Activated T-helper 17 cell treated with anti-CD3 and anti-CD28 coated beads, Interleukin-2, amount 50 U/mL, for 72 hours (primary cell): ENCODE data around the gene PRKCA. TPM values are rescaled to one million over a fixed set of nuclear protein-coding genes. Genes with fewer than 3 reads are reported as not detected.
"Not testable (repeated sequence)": the region's sequence is repeated elsewhere in the genome, so short reads cannot be mapped to it uniquely, and the experiment has no call there.

Experiments
- ATAC-seq: fragments of 150-1000 bp; cut with Tn5 transposase; replicated peaks from 2 replicates; pipeline ENCODE4 v1.10.0; 2021; ENCODE audit warnings: mild to moderate bottlenecking, moderate library complexity
- H3K27ac Mint-ChIP-seq: one replicate; pipeline ENCODE4 v1.8.0; 2022; ENCODE audit warnings: mixed read lengths
- H3K27me3 Mint-ChIP-seq: one replicate; pipeline ENCODE4 v1.8.0; 2022; ENCODE audit warnings: mixed read lengths
- H3K36me3 Mint-ChIP-seq: one replicate; pipeline ENCODE4 v1.8.0; 2022; ENCODE audit warnings: low read depth, mild to moderate bottlenecking, mixed read lengths
- H3K4me1 Mint-ChIP-seq: one replicate; pipeline ENCODE4 v1.8.0; 2022; ENCODE audit warnings: mixed read lengths
- H3K4me3 Mint-ChIP-seq: one replicate; pipeline ENCODE4 v1.8.0; 2022; ENCODE audit warnings: mild to moderate bottlenecking, mixed read lengths
- H3K9me3 Mint-ChIP-seq: one replicate; pipeline ENCODE4 v1.8.0; 2022; ENCODE audit warnings: mixed read lengths
- total RNA-seq, 2 donors: library from RNA; stranded (reverse); gene quantifications; one replicate each; pipeline ENCODE4 v1.2.3, GENCODE V29; 2022

PRKCA gene
- total RNA-seq, 2 donors from 2014 or later: 58.2 to 86.0 TPM

- Mint-ChIP-seq H3K36me3 (peaks cover 16% of the 10 kb centered on the region), H3K27me3 (no peaks in the 10 kb centered on the region), H3K9me3 (no peaks in the 10 kb centered on the region), H3K27ac (peak overlapping the region; percentile 56), H3K4me1 (peaks cover 11% of the 10 kb centered on the region), H3K4me3 (no peak overlapping the region)
- ATAC-seq: no peak
Measured at GRCh38 chr17:66704858-66705520, 402.6 kb downstream of the PRKCA start.

GRCh38 chr17:66706851-66707450 lies 404.5 kb downstream of the PRKCA start:
- Mint-ChIP-seq H3K4me1 (peaks cover 10% of the 10 kb centered on the region), H3K27me3 (no peaks in the 10 kb centered on the region), H3K9me3 (no peaks in the 10 kb centered on the region), H3K27ac (no peak overlapping the region), H3K36me3 (peaks cover 15% of the 10 kb centered on the region), H3K4me3 (no peak overlapping the region)
- no peak for ATAC-seq

GRCh38 chr17:66711401-66711800 lies 409.0 kb downstream of the PRKCA start:
- ATAC-seq: no peak
- Mint-ChIP-seq H3K27ac (peak overlapping the region; percentile 22), H3K9me3 (no peaks in the 10 kb centered on the region), H3K4me3 (no peak overlapping the region), H3K36me3 (peaks cover 29% of the 10 kb centered on the region), H3K27me3 (no peaks in the 10 kb centered on the region), H3K4me1 (peaks cover 12% of the 10 kb centered on the region)

- no peak overlapping the region for H3K4me3 Mint-ChIP-seq
- H3K9me3 Mint-ChIP-seq: no peaks in the 10 kb centered on the region
- peak overlapping the region; percentile 88 for H3K27ac Mint-ChIP-seq
- peaks cover 12% of the 10 kb centered on the region for H3K4me1 Mint-ChIP-seq
- H3K36me3 Mint-ChIP-seq: peaks cover 32% of the 10 kb centered on the region
- H3K27me3 Mint-ChIP-seq: no peaks in the 10 kb centered on the region
- peak; percentile 15 for ATAC-seq
Measured at GRCh38 chr17:66711881-66712321, 409.5 kb downstream of the PRKCA start.

- no peak overlapping the region for H3K4me3 Mint-ChIP-seq
- H3K9me3 Mint-ChIP-seq: no peaks in the 10 kb centered on the region
- no peaks in the 10 kb centered on the region for H3K27me3 Mint-ChIP-seq
- peak overlapping the region; percentile 88 for H3K27ac Mint-ChIP-seq
- ATAC-seq: no peak
- H3K4me1 Mint-ChIP-seq: peaks cover 12% of the 10 kb centered on the region
- H3K36me3 Mint-ChIP-seq: peaks cover 34% of the 10 kb centered on the region
Measured at GRCh38 chr17:66712453-66712852, 410.0 kb downstream of the PRKCA start.

GRCh38 chr17:66713021-66713532 lies 410.7 kb downstream of the PRKCA start:
- not testable (repeated sequence) for H3K9me3 Mint-ChIP-seq, H3K27me3 Mint-ChIP-seq, ATAC-seq
- Mint-ChIP-seq H3K27ac (peak overlapping the region; percentile 88), H3K4me3 (peak overlapping the region; percentile 40), H3K36me3 (peaks cover 34% of the 10 kb centered on the region), H3K4me1 (peaks cover 12% of the 10 kb centered on the region)

GRCh38 chr17:66713533-66714042 lies 411.2 kb downstream of the PRKCA start:
- H3K9me3 Mint-ChIP-seq: no peaks in the 10 kb centered on the region
- peak; percentile 82 for ATAC-seq
- H3K4me3 Mint-ChIP-seq: peak overlapping the region; percentile 40

GRCh38 chr17:66714046-66715023 lies 411.9 kb downstream of the PRKCA start:
- H3K27me3 Mint-ChIP-seq: no peaks in the 10 kb centered on the region
- H3K36me3 Mint-ChIP-seq: peaks cover 43% of the 10 kb centered on the region
- peaks cover 12% of the 10 kb centered on the region for H3K4me1 Mint-ChIP-seq
- H3K27ac Mint-ChIP-seq: peak overlapping the region; percentile 88
- H3K9me3 Mint-ChIP-seq: no peaks in the 10 kb centered on the region
- peak overlapping the region; percentile 22 for H3K4me3 Mint-ChIP-seq
- no peak for ATAC-seq

More at GRCh38 chr17:66713533-66714042, 411.2 kb downstream of the PRKCA start:
- Mint-ChIP-seq H3K4me1 (peaks cover 12% of the 10 kb centered on the region), H3K36me3 (peaks cover 38% of the 10 kb centered on the region), H3K27ac (peak overlapping the region; percentile 88), H3K27me3 (no peaks in the 10 kb centered on the region)

GRCh38 chr17:66715076-66715675 lies 412.8 kb downstream of the PRKCA start:
- Mint-ChIP-seq H3K36me3 (peaks cover 45% of the 10 kb centered on the region), H3K27me3 (no peaks in the 10 kb centered on the region), H3K4me1 (peaks cover 8% of the 10 kb centered on the region), H3K27ac (no peak overlapping the region), H3K9me3 (no peaks in the 10 kb centered on the region), H3K4me3 (no peak overlapping the region)
- ATAC-seq: no peak

- Mint-ChIP-seq H3K27me3 (no peaks in the 10 kb centered on the region), H3K4me3 (no peak overlapping the region), H3K9me3 (no peaks in the 10 kb centered on the region), H3K36me3 (peaks cover 41% of the 10 kb centered on the region), H3K27ac (no peak overlapping the region), H3K4me1 (peaks cover 6% of the 10 kb centered on the region)
- peak; percentile 17 for ATAC-seq
Measured at GRCh38 chr17:66715745-66716156, 413.3 kb downstream of the PRKCA start.

- H3K4me1 Mint-ChIP-seq: peaks cover 6% of the 10 kb centered on the region
- ATAC-seq: no peak
- no peak overlapping the region for H3K4me3 Mint-ChIP-seq
- H3K27me3 Mint-ChIP-seq: no peaks in the 10 kb centered on the region
- no peaks in the 10 kb centered on the region for H3K9me3 Mint-ChIP-seq
- H3K36me3 Mint-ChIP-seq: peaks cover 38% of the 10 kb centered on the region
- H3K27ac Mint-ChIP-seq: no peak overlapping the region
Measured at GRCh38 chr17:66716236-66717026, 414.0 kb downstream of the PRKCA start.

GRCh38 chr17:66717641-66718058 lies 415.2 kb downstream of the PRKCA start:
- H3K27me3 Mint-ChIP-seq: no peaks in the 10 kb centered on the region
- no peaks in the 10 kb centered on the region for H3K9me3 Mint-ChIP-seq
- H3K27ac Mint-ChIP-seq: no peak overlapping the region
- no peak overlapping the region for H3K4me3 Mint-ChIP-seq
- peaks cover 27% of the 10 kb centered on the region for H3K36me3 Mint-ChIP-seq
- ATAC-seq: no peak
- H3K4me1 Mint-ChIP-seq: peaks cover 6% of the 10 kb centered on the region

GRCh38 chr17:66720027-66720426 lies 417.6 kb downstream of the PRKCA start:
- Mint-ChIP-seq H3K27ac (no peak overlapping the region), H3K4me1 (no peaks in the 10 kb centered on the region), H3K4me3 (no peak overlapping the region), H3K27me3 (no peaks in the 10 kb centered on the region), H3K9me3 (no peaks in the 10 kb centered on the region), H3K36me3 (peaks cover 27% of the 10 kb centered on the region)
- ATAC-seq: no peak
